ENCODE data around the gene ETS1. TPM values are rescaled to one million over a fixed set of nuclear protein-coding genes. Genes with fewer than 3 reads are reported as not detected.

The ETS1 gene
- total RNA-seq, 1 donor: 35.5 TPM

GRCh38 chr11:128603003-128603696 is 15.8 kb upstream of the ETS1 start:
- H3K4me3 ChIP-seq (ENCODE audit: low read depth, low read length): no peak overlapping the region
- DNase-seq (ENCODE audit: low read depth): no peak
- TF ChIP-seq, protein P1, sequence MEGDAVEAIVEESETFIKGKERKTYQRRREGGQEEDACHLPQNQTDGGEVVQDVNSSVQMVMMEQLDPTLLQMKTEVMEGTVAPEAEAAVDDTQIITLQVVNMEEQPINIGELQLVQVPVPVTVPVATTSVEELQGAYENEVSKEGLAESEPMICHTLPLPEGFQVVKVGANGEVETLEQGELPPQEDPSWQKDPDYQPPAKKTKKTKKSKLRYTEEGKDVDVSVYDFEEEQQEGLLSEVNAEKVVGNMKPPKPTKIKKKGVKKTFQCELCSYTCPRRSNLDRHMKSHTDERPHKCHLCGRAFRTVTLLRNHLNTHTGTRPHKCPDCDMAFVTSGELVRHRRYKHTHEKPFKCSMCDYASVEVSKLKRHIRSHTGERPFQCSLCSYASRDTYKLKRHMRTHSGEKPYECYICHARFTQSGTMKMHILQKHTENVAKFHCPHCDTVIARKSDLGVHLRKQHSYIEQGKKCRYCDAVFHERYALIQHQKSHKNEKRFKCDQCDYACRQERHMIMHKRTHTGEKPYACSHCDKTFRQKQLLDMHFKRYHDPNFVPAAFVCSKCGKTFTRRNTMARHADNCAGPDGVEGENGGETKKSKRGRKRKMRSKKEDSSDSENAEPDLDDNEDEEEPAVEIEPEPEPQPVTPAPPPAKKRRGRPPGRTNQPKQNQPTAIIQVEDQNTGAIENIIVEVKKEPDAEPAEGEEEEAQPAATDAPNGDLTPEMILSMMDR (IDR thresholded peaks at IDR 0.05; ENCODE audit: insufficient read depth, low read length): no peak

- TF ChIP-seq, protein P1 (IDR thresholded peaks at IDR 0.05; ENCODE audit: insufficient read depth, low read length): no peak
- DNase-seq (ENCODE audit: low read depth): no peak
- no peak overlapping the region for H3K4me3 ChIP-seq (ENCODE audit: low read depth, low read length)
Observed at GRCh38 chr11:128599729-128600128, 12.4 kb upstream of the ETS1 start.

DNA sequence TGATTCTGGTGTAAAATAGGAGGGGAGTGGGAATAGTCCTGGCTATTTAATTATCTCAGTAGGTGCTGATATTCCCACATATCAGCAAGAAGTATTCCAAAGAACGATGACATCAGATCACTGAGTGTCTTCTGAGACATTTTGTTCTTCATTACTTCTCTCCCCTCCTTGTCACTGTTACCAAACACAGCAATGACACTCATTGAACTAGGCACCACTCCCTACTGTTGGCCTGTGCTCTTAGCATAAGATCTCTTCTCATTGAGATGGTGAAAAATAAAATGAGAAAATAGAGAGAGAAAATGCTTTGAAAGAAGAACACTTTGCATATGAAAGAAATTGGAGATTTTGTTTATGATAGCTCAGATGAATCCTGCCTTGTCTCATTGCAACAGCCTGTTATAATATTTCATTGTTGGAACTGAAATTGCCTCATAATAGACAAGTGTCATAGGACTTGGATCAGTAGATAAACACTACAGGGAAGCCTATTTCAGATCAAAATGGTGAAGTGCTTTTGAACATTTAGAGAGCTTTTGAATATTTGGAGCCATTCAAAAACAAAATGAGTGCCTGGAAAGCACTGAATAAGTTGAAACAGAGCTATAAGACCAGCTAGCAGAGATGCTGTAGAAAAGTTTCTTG is 11.3 kb upstream of the ETS1 start:
- TF ChIP-seq, protein P1 (IDR thresholded peaks at IDR 0.05; ENCODE audit: insufficient read depth, low read length): no peak
- no peak for DNase-seq (ENCODE audit: low read depth)
- H3K4me3 ChIP-seq (ENCODE audit: low read depth, low read length): no peak overlapping the region

GRCh38 chr11:128598096-128598495 is 10.7 kb upstream of the ETS1 start:
- no peak overlapping the region for H3K4me3 ChIP-seq (ENCODE audit: low read depth, low read length)
- TF ChIP-seq, protein P1 (IDR thresholded peaks at IDR 0.05; ENCODE audit: insufficient read depth, low read length): no peak
- no peak for DNase-seq (ENCODE audit: low read depth)

DNA sequence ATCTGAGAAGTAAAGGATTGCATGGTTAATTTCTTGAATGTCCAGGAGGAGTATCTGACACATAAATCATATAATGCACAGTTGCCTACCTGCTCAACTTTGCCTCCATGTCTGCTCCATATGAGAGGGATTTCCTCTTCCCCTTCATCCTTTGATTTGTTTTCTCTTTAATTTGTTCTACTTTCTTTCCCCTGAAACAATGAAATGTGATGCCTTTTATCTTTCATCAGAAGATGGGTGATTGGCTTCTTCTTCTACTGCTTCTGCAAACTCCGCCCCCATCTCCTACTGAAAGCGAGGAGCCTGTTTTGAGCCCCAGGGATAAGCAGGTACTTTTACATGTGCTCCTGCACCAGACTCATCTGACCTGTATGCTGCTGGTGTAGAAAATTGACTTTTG is 9.9 kb upstream of the ETS1 start:
- H3K4me3 ChIP-seq (ENCODE audit: low read depth, low read length): no peak overlapping the region
- TF ChIP-seq, protein P1 (IDR thresholded peaks at IDR 0.05; ENCODE audit: insufficient read depth, low read length): no peak
- no peak for DNase-seq (ENCODE audit: low read depth)

- no peak for DNase-seq (ENCODE audit: low read depth)
- no peak overlapping the region for H3K4me3 ChIP-seq (ENCODE audit: low read depth, low read length)
- TF ChIP-seq, protein P1 (IDR thresholded peaks at IDR 0.05; ENCODE audit: insufficient read depth, low read length): no peak
Observed at GRCh38 chr11:128596250-128596649, 8.9 kb upstream of the ETS1 start.

Data from fibroblast of the aortic adventitia (primary cell).